SH-SY5Y (cell line): ENCODE results near the gene PDLIM5.

Source experiments
- GATA2 ChIP-seq: IDR thresholded peaks from 2 replicates; pipeline ENCODE4 v1.6.1; 2011; ENCODE audit warnings: mild to moderate bottlenecking, low read depth, low read length
- GATA3 ChIP-seq: IDR thresholded peaks from 2 replicates; pipeline ENCODE4 v1.6.1; 2011; ENCODE audit warnings: low read depth, mild to moderate bottlenecking, low read length, moderate library complexity

GRCh38 chr4:94636004-94636403, 184.3 kb downstream of the PDLIM5 start:
- TF ChIP-seq GATA2 (no peak), GATA3 (no peak)
